Adrenal gland (tissue), 12 donors: ENCODE data around the gene FAM170B. TPM values are rescaled to one million over a fixed set of nuclear protein-coding genes. Genes with fewer than 3 reads are reported as not detected.

Source experiments
- DNase-seq, 7 donors: peaks; one replicate each; pipeline ENCODE4 v3.0.0-alpha.2; 2019 to 2020
- H3K27ac ChIP-seq, 5 donors: fragments of 200-600 bp; sonication (generic) in 4 of 5; 1 replicate in 3 of 5; 2 replicates in 2 of 5; pipeline versions ENCODE4 v1.5.1 to v1.8.0; 2016 to 2020; ENCODE audit warnings: mild to moderate bottlenecking in 1 of 5
- H3K27me3 ChIP-seq: fragments of 200-600 bp; 2 replicates; pipeline ENCODE4 v1.8.0; 2021
- H3K36me3 ChIP-seq, 2 donors: fragments of 200-600 bp; replicated peaks in 1 of 2; 1 replicate in 1 of 2; 2 replicates in 1 of 2; pipeline versions ENCODE4 v1.5.1 to v1.8.0; 2018 to 2022
- H3K4me1 ChIP-seq, 2 donors: fragments of 200-600 bp; replicated peaks in 1 of 2; 1 replicate in 1 of 2; 2 replicates in 1 of 2; pipeline versions ENCODE4 v1.5.1 to v1.8.0; 2018 to 2021
- H3K4me3 ChIP-seq, 4 donors: fragments of 200-600 bp; sonication (generic) in 3 of 4; one replicate each; pipeline ENCODE4 v1.5.1; 2016 to 2018
- H3K9me3 ChIP-seq, 3 donors: fragments of 200-600 bp; sonication (generic) in 1 of 3; replicated peaks in 1 of 3; 1 replicate in 2 of 3; 2 replicates in 1 of 3; pipeline versions ENCODE4 v1.5.1 to v1.8.0; 2016 to 2021
- CTCF ChIP-seq, 6 experiments: fragments of 450-650 bp in 4 of 6; fragments of 200-600 bp in 2 of 6; sonication (generic) in 1 of 6; IDR thresholded peaks; 1 replicate in 5 of 6; 2 replicates in 1 of 6; pipeline versions ENCODE4 v1.5.1 to v1.8.0; 2016 to 2021; ENCODE audit warnings: antibody characterized with exemption in 6 of 6, mild to moderate bottlenecking in 2 of 6, moderate library complexity in 1 of 6
- POLR2A ChIP-seq, 2 donors: fragments of 450-650 bp; IDR thresholded peaks; one replicate each; pipeline ENCODE4 v1.6.1; 2017; ENCODE audit warnings: antibody characterized with exemption in 2 of 2, mild to moderate bottlenecking in 2 of 2, moderate library complexity in 1 of 2
- WGBS, 4 donors: extraction: QIAGEN DNeasy Blood & Tissue Kit in 2 of 4; methylation state at CpG; one replicate each; pipeline versions ENCODE4 v1.1.5 to v1.1.7; 2013 to 2017; 5-methylcytosine and 5-hydroxymethylcytosine counted together
- intact Hi-C, 2 donors: fragments of 100-400 bp; cut with DNase I; formaldehyde crosslinking; loops; one replicate each; pipeline versions ENCODE4 v1.14.1 to v1.15.0; 2022 to 2023
- polyA plus RNA-seq, 3 donors: library from polyadenylated mRNA; stranded (reverse); fragments of 200-250 nt in 2 of 3; fragments of 350-450 nt in 1 of 3; fragmentation: Illumina TruSeq in 1 of 3; extraction: RNeasy Lipid Tissue Mini Kit (QIAGEN cat#74804) in 1 of 3; gene quantifications; one replicate each; pipeline ENCODE4 v1.2.3, GENCODE V29; 2013 to 2014
- total RNA-seq, 9 donors: library from RNA; depleted of rRNA in 4 of 9; stranded (reverse); fragments of >200 nt in 4 of 9; fragments of 120-200 nt in 1 of 9; fragmentation: NEBNext Ultra II Directional in 1 of 9; extraction: Animal tissue kit (Norgen Biotek cat#: 25700) in 1 of 9; gene quantifications; one replicate each; pipeline versions ENCODE4 v1.1.0 to v1.2.4, GENCODE V29; 2013 to 2023
- donor health status: healthy with polysubstance abuse.
- donor health status: Bipolar disorder and iron deficiency.
- donor health status: DM: yes; HTN: yes; CAD: no.
- donor health status: DM: no; HTN: no; CAD: no.
- donor health status: DM: no; HTN: no; CAD: no.
- donor health status: DM: yes; HTN: yes; CAD: no.

The FAM170B gene
- total and polyA plus RNA-seq, 12 donors, result not detected

GRCh38 chr10:49158915-49159314 is 25.1 kb upstream of the FAM170B start:
- intact Hi-C loops, result no loop called here

GRCh38 chr10:49158404-49158803 is 24.6 kb upstream of the FAM170B start:
- DNase-seq, result no peak
- intact Hi-C loops, result no loop called here
- no peak overlapping the region for H3K4me3 ChIP-seq
- no peaks in the 10 kb centered on the region for H3K27me3 ChIP-seq
- no peaks in the 10 kb centered on the region for H3K9me3 ChIP-seq
- TF ChIP-seq CTCF (IDR thresholded peaks at IDR 0.05), result no peak
- no peak for TF ChIP-seq POLR2A (IDR thresholded peaks at IDR 0.05)
- 82 to 90% (median 84%) methylated on average over 7 of the region's 7 CpGs for WGBS, 4 donors
- no peaks in the 10 kb centered on the region for H3K4me1 ChIP-seq
- no peaks in the 10 kb centered on the region for H3K36me3 ChIP-seq
- no peak overlapping the region for H3K27ac ChIP-seq

More at GRCh38 chr10:49158915-49159314, 25.1 kb upstream of the FAM170B start:
- Histone ChIP-seq H3K36me3 (no peaks in the 10 kb centered on the region), H3K27ac (no peak overlapping the region), H3K4me3 (no peak overlapping the region), H3K4me1 (no peaks in the 10 kb centered on the region), H3K9me3 (no peaks in the 10 kb centered on the region), H3K27me3 (no peaks in the 10 kb centered on the region)
- TF ChIP-seq CTCF (IDR thresholded peaks at IDR 0.05) (no peak), POLR2A (IDR thresholded peaks at IDR 0.05) (no peak)
- 58 to 74% (median 59%) methylated on average over 3 of the region's 3 CpGs for WGBS, 4 donors
- DNase-seq, result no peak

- intact Hi-C loops, result no loop called here
- H3K27me3 ChIP-seq, result no peaks in the 10 kb centered on the region
- WGBS, 4 donors, result 84 to 98% (median 94%) methylated on average over 3 of the region's 3 CpGs
- TF ChIP-seq CTCF (IDR thresholded peaks at IDR 0.05) (no peak), POLR2A (IDR thresholded peaks at IDR 0.05) (no peak)
- no peaks in the 10 kb centered on the region for H3K4me1 ChIP-seq
- DNase-seq, result peak in 1 of 7 donors; percentile 37
- H3K36me3 ChIP-seq, result no peaks in the 10 kb centered on the region
- no peak overlapping the region for H3K4me3 ChIP-seq
- H3K27ac ChIP-seq, result no peak overlapping the region
- H3K9me3 ChIP-seq, result no peaks in the 10 kb centered on the region
Observed at GRCh38 chr10:49157229-49157628, 23.4 kb upstream of the FAM170B start.

GRCh38 chr10:49154641-49155040 is 20.8 kb upstream of the FAM170B start:
- Histone ChIP-seq H3K4me3 (no peak overlapping the region), H3K36me3 (no peaks in the 10 kb centered on the region), H3K27ac (no peak overlapping the region), H3K9me3 (no peaks in the 10 kb centered on the region), H3K4me1 (no peaks in the 10 kb centered on the region), H3K27me3 (no peaks in the 10 kb centered on the region)
- intact Hi-C loops, result no loop called here
- WGBS, 4 donors, result 88 to 92% (median 89%) methylated on average over 6 of the region's 6 CpGs
- no peak for DNase-seq
- TF ChIP-seq CTCF (IDR thresholded peaks at IDR 0.05) (no peak), POLR2A (IDR thresholded peaks at IDR 0.05) (no peak)
